ENCODE data around the gene ATP5F1A.

ATP5F1A gene

DNA sequence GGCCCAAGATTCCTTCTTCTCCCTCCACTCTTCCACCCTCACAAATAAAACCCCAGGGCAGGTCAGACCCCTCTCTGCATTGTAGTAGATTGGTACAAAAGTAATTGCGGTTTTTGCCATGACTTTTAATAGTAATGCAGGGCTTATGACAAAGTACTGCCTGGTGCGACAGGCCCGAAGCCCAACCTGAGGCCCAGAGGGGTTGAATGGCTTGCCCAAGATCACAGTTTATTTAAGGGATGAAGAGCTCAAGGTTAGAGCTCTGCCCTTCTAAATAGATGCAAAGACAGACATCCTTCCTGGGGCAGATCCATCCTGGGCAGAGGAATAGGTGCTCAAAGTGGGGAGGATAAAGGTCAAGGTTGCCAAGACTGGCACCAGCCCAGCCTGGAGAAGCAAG, 25.1 kb downstream of the ATP5F1A start:
- TF ChIP-seq POLR2AphosphoS5 (IDR thresholded peaks at IDR 0.05; ENCODE audit: low read depth, low read length) (no peak), TAF1 (IDR thresholded peaks at IDR 0.05; ENCODE audit: borderline replicate concordance, low read depth, low read length) (no peak), POLR2A (IDR thresholded peaks at IDR 0.05; ENCODE audit: low read depth, low read length) (no peak)
- FAIRE-seq (no peak), DNase-seq (ENCODE audit: insufficient read length) (no peak)

DNA sequence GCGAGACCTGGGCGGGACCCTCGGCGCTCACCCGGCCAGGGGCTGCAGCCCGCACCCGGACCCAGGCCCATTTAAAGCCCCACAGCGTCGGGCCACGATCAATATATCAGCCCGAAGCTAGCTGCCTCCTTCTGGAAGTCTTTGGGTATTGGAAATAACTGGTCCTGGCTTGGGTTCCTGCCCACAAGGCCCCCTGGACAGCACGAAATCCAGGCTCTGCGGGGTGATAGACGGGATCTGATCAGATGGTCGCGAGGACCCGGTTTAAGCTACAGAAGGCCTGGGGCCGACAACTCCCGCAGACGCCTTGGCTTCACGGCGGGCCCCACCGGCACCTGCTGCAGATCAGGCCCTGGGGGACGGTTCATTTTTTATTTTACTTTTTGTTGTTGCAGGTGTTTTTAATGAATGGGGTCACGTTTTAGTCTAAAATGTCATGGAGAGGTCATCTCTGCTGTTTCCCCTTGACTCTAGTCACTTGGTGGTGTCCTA, 25.7 kb downstream of the ATP5F1A start:
- TF ChIP-seq POLR2A (IDR thresholded peaks at IDR 0.05; ENCODE audit: low read depth, low read length) (no peak), TAF1 (IDR thresholded peaks at IDR 0.05; ENCODE audit: borderline replicate concordance, low read depth, low read length) (no peak), POLR2AphosphoS5 (IDR thresholded peaks at IDR 0.05; ENCODE audit: low read depth, low read length) (no peak)
- DNase-seq (ENCODE audit: insufficient read length) = no peak
- no peak for FAIRE-seq

DNA sequence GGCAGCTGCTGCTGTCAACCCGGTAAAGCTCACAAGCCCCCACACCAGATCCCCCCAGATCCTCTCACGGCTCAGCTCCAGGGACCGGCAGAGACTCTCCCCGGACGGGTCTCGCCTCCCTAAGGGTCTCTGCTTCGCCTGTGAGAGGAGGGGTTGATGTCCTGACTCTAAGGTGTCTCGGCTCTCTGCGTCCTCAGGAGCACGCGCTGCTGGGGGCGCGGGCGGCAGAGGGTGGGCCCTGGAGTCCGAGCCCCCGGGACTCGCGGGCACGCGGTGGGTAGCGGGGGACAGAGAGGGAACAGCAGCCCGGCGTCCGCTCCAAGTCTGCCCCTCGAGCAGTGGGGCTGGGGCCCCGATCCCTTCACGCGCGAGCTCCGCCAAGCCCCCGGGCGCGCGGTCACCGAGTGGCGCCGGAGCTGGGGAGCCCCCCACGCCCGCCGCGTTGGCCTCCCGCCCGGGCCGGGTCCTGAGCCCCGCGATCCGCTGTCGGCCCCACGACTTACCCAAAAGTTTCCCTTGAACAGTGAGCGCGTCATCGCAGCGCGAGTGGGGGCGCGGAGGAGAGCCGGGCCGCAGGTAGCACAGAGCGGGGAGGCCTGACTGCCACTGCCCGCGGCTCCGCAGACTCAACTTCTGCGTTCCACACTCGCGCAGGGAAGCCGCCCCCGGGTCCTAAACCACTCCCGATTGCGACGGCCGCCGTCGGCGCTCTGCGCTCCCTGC, 26.3 kb downstream of the ATP5F1A start, which contains the start of gene PSTPIP2:
PSTPIP2 (minus strand) TSS at position 608 of the 723 bp plus-strand sequence; CDS start at position 536, 72 bp downstream.
- peak; percentile 39 for DNase-seq (ENCODE audit: insufficient read length)
- peak; percentile 91 for FAIRE-seq
- peak; percentile 75 for TF ChIP-seq POLR2A (IDR thresholded peaks at IDR 0.05; ENCODE audit: low read depth, low read length)
- peak; percentile 64; the same call in 1 of the 2 replicates for TF ChIP-seq POLR2AphosphoS5 (IDR thresholded peaks at IDR 0.05; ENCODE audit: low read depth, low read length)
- peak; percentile 39; the same call in 1 of the 2 replicates for TF ChIP-seq TAF1 (IDR thresholded peaks at IDR 0.05; ENCODE audit: borderline replicate concordance, low read depth, low read length)

DNA sequence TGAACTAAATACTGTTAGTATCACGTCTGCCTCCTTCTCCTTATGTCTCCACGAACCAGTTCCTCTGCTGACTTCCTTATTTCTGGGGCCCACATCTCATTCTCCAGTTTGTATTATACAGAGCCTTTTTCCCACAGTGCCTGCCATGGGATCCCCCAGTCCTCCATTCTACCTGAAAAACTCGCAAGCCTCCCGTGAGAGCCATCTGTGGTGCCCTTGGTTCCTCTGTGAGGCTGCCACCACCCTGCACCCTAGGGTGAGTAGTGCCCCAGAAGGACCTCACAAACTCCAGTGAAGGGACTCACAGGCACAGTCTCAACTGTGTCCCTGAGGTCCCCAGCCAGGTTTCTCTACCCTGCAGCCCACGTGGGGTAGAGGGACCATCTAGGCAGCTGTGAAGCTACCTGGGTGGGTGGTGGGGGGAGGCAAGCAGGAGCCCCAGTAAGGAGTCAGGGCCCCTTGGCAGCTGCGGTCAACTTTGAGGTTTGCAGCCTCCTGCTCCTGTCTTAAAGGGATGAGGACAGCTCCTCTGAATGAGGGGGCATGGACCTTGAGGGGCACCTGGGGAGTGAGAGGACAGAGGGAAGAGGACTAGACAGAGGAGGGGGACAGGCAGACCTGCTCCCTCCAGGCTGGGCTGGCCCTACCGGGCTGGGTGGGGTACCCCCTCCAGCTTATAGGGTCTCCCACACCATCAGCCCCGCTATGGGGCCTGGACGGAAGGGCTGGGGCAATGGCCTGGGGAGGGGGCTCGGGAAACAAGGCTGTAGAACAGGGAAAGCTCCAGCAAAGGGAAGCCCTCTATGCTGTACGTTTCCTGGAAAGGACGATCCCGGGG, 27.1 kb downstream of the ATP5F1A start:
- no peak for TF ChIP-seq TAF1 (IDR thresholded peaks at IDR 0.05; ENCODE audit: borderline replicate concordance, low read depth, low read length)
- TF ChIP-seq POLR2A (IDR thresholded peaks at IDR 0.05; ENCODE audit: low read depth, low read length) = no peak
- TF ChIP-seq POLR2AphosphoS5 (IDR thresholded peaks at IDR 0.05; ENCODE audit: low read depth, low read length) = no peak
- DNase-seq (ENCODE audit: insufficient read length) (no peak), FAIRE-seq (peak; percentile 33)

DNA sequence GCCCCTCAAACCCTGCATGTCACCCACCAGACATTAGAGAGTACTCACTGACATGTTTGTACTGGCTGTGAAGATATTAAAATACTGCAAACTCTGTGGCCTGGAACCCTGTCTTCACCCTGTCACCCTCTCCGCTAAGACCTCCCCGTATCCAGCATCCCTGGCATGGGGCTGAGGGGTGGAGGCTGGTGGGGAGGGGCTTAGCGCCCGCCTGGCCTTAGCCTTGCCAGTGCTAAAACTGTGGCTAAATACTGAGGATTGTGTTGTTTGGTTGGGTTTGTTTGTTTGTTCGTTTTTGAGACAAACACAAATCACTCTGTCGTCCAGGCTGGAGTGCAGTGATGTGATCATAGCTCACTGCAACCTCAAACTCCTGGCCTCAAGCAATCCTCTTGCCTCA, 27.9 kb downstream of the ATP5F1A start:
- DNase-seq (ENCODE audit: insufficient read length) (no peak), FAIRE-seq (no peak)
- no peak for TF ChIP-seq TAF1 (IDR thresholded peaks at IDR 0.05; ENCODE audit: borderline replicate concordance, low read depth, low read length)
- no peak for TF ChIP-seq POLR2A (IDR thresholded peaks at IDR 0.05; ENCODE audit: low read depth, low read length)

DNA sequence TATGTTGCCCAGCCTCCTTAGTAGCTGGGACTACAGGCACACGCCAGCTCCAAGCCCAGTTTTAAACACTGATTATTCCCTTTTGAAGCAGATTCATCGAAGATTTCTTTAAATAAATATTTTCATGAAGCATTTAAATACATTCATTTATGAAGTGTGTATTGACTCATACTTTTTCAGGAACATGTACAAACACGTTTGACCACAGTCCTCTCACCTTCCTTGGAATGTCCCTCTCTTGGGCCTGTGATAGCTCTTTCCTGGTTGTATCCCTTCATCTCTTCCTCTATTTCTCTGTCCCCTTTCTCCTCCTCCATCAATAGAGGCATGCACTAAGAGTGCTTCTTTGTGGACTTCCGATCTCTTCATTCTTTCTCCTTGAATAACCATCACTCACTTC, 28.6 kb downstream of the ATP5F1A start:
- TF ChIP-seq POLR2AphosphoS5 (IDR thresholded peaks at IDR 0.05; ENCODE audit: low read depth, low read length) (no peak), POLR2A (IDR thresholded peaks at IDR 0.05; ENCODE audit: low read depth, low read length) (no peak), TAF1 (IDR thresholded peaks at IDR 0.05; ENCODE audit: borderline replicate concordance, low read depth, low read length) (no peak)
- no peak for FAIRE-seq
- no peak for DNase-seq (ENCODE audit: insufficient read length)

DNA sequence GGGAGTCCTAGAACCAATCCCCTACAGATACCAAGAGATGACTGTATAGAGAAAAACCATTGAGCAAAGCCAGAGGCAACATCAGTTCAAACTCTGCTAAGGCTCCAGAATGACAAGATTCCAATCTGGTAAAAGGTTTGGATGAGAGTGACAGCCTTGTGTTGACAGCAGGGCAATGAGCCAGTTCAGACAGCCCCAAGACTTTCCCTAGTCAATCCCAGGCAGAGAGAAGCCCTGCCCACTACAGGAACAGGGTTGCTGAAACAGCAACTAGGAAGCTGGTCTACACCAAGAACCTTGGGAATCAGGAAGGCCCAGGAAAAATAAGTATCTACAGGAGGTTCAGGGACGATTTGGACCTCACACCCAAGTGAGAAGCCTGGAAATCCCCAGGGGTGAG, 29.3 kb downstream of the ATP5F1A start:
- TF ChIP-seq POLR2AphosphoS5 (IDR thresholded peaks at IDR 0.05; ENCODE audit: low read depth, low read length) (no peak), TAF1 (IDR thresholded peaks at IDR 0.05; ENCODE audit: borderline replicate concordance, low read depth, low read length) (no peak), POLR2A (IDR thresholded peaks at IDR 0.05; ENCODE audit: low read depth, low read length) (no peak)
- no peak for FAIRE-seq

DNA sequence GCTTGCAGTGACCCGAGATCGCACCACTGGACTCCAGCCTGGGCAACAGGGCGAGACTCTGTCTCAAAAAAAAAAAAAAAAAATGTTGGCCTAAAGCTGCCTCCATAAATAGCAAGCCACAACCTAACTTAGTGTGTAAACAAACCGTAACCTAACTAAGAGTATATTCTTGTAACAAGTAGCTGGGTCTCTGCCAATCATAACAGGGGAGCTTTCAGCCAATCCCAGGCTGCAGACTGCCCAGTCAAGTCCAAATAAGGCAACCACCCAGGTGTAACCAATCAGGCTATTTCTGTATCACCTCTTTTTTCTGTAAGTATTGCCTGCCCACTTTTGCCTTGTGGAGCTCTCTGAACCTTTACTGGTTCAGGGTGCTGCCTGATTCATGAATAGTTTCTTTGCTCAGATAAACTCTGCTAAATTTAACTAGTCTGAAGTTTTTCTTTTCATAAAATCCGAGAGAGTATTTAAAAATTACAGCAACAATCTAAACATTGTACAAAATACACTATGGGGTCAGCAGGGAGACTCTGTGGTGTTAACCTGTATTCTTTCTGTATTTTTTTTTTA, 30.6 kb downstream of the ATP5F1A start:
- FAIRE-seq (peak; percentile 64), DNase-seq (ENCODE audit: insufficient read length) (no peak)
- TF ChIP-seq TAF1 (IDR thresholded peaks at IDR 0.05; ENCODE audit: borderline replicate concordance, low read depth, low read length) (no peak), POLR2A (IDR thresholded peaks at IDR 0.05; ENCODE audit: low read depth, low read length) (no peak), POLR2AphosphoS5 (IDR thresholded peaks at IDR 0.05; ENCODE audit: low read depth, low read length) (no peak)

More for the DNA sequence above, 29.3 kb downstream of the ATP5F1A start:
- DNase-seq (ENCODE audit: insufficient read length) = no peak

DNA sequence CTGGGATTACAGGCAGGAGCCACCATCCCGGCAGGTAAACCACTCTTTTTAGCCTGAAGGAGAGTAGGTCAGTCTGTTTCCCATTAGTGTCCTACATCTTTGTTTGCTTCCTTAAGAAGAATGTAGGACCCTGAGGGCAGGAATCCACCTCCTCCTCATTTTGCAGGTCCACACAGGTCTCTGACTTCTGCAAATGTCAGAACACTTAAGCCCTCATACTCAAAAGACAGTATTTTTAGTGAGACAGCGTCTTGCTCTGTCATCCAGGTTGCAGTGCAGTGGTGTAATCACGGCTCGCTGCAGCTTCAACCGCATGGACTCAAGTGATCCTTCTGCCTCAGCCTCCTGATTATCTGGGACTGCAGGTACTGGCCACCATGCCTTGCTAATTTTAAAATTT, 35.3 kb downstream of the ATP5F1A start:
- no peak for FAIRE-seq
- no peak for TF ChIP-seq POLR2A (IDR thresholded peaks at IDR 0.05; ENCODE audit: low read depth, low read length)
- no peak for TF ChIP-seq TAF1 (IDR thresholded peaks at IDR 0.05; ENCODE audit: borderline replicate concordance, low read depth, low read length)
- TF ChIP-seq POLR2AphosphoS5 (IDR thresholded peaks at IDR 0.05; ENCODE audit: low read depth, low read length) = no peak
- no peak for DNase-seq (ENCODE audit: insufficient read length)

DNA sequence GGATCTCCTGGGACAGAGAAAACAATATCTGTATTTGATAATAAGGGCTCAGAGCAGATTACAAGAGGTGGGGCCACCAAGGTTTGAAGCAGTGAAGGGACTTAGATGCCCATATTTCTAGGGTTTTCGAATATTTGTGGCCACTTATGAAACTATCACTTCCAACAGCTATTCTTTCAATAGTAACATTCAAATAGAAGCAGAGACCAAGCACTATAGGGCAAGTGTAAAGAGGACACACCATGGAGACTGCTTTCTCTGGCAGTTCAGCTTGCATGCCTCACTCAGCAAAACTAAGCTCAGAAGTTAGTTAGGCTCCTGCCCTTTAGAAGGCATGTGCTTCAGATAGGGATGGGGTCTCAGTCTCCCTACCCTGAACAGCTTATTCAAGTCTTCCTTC, 36.3 kb downstream of the ATP5F1A start:
- FAIRE-seq = peak; percentile 72

DNA sequence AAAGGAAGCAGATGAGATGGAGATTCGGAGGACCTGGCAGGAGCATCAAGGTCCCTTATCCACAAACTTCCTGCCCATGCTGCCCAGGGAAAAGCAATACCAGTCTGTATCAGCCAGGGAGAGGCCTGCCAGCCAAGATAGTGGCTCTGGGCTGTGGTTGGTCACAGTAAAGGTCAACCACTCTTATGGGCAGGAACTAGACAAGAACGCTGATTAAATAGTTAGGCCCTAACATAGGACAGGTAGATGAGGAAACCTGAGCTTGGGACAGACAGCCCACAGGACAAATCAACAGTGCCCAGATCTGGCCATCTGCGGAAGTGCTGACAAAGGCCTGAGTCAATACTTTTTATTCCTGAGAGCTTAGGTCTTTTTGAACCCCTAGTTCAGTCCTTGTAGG, 36.7 kb downstream of the ATP5F1A start:
- DNase-seq (ENCODE audit: insufficient read length) (no peak), FAIRE-seq (peak; percentile 56)
- TF ChIP-seq POLR2A (IDR thresholded peaks at IDR 0.05; ENCODE audit: low read depth, low read length) (no peak), TAF1 (IDR thresholded peaks at IDR 0.05; ENCODE audit: borderline replicate concordance, low read depth, low read length) (no peak), POLR2AphosphoS5 (IDR thresholded peaks at IDR 0.05; ENCODE audit: low read depth, low read length) (no peak)

More for the DNA sequence above, 36.3 kb downstream of the ATP5F1A start:
- TF ChIP-seq TAF1 (IDR thresholded peaks at IDR 0.05; ENCODE audit: borderline replicate concordance, low read depth, low read length) (no peak), POLR2A (IDR thresholded peaks at IDR 0.05; ENCODE audit: low read depth, low read length) (no peak), POLR2AphosphoS5 (IDR thresholded peaks at IDR 0.05; ENCODE audit: low read depth, low read length) (no peak)
- DNase-seq (ENCODE audit: insufficient read length) = no peak

Measured in GM12892 (cell line).